Mesothelial cell of epicardium (in vitro differentiated cells): ENCODE results near the gene SSC5D. TPM values are rescaled to one million over a fixed set of nuclear protein-coding genes. Genes with fewer than 3 reads are reported as not detected.

Experiments used
- DNase-seq, 2 experiments: peaks; one replicate each; pipeline ENCODE4 v3.0.0; 2021; ENCODE audit warnings: low spot score in 2 of 2; ENCODE audit not compliant: unreplicated experiment in 2 of 2
- H3K27ac Mint-ChIP-seq: 2 replicates; pipeline ENCODE4 v1.8.0; 2021; ENCODE audit warnings: mixed read lengths
- H3K27me3 Mint-ChIP-seq: 2 replicates; pipeline ENCODE4 v1.8.0; 2021; ENCODE audit warnings: low read depth, mixed read lengths
- H3K36me3 Mint-ChIP-seq: 2 replicates; pipeline ENCODE4 v1.8.0; 2021; ENCODE audit warnings: mixed read lengths
- H3K4me1 Mint-ChIP-seq: 2 replicates; pipeline ENCODE4 v1.8.0; 2021; ENCODE audit warnings: mixed read lengths
- H3K4me3 Mint-ChIP-seq: 2 replicates; pipeline ENCODE4 v1.8.0; 2021; ENCODE audit warnings: mild to moderate bottlenecking, moderate library complexity, mixed read lengths
- H3K9me3 Mint-ChIP-seq: 2 replicates; pipeline ENCODE4 v1.8.0; 2021; ENCODE audit warnings: mixed read lengths
- total RNA-seq: library from RNA; stranded (reverse); gene quantifications from 3 replicates; pipeline ENCODE4 v1.2.1, GENCODE V29; 2021
- TF ChIP-seq, protein P1 (sequence below): fragments of 200-600 bp; sonication (generic); IDR thresholded peaks from one replicate; pipeline ENCODE4 v1.5.0; 2021; ENCODE audit warnings: antibody characterized with exemption; ENCODE audit not compliant: unreplicated experiment

SSC5D gene
- total RNA-seq, 1 donor from 2014 or later = 7.0 TPM

DNA sequence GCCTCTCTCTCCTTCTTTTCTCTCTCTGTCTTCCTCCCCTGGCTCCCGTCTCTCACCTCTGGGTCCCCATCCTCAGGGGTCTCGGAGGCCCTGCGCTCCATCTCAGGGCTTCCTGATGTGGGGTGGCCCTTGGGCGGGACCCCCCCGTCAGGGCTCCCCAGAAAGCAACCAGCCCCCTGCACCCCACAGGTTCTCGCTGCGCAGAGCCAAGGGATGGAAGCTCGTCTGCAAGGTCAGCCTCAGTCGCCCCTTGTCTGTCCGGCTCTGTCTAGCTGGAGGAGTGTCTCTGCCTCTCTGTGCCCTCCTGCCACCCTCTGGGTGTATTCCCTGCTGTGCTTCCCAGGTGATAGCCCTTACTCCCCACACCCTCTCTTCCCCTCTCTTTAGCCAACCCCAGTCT lies 57.2 kb downstream of the SSC5D start, which contains the start of gene SBK3:
TSS of gene SBK3 (minus strand) at position 101 of the 400 bp plus-strand sequence. CDS start at position 101, 0 bp downstream.
- Mint-ChIP-seq H3K36me3 (no peaks in the 10 kb centered on the region), H3K4me3 (no peak within 1 kb of the TSS), H3K27me3 (peaks cover 20% of the 10 kb centered on the region), H3K4me1 (peaks cover 18% of the 10 kb centered on the region), H3K27ac (no peak within 1 kb of the TSS), H3K9me3 (peaks cover 10% of the 10 kb centered on the region)
- DNase-seq = no peak
- TF ChIP-seq, protein P1, sequence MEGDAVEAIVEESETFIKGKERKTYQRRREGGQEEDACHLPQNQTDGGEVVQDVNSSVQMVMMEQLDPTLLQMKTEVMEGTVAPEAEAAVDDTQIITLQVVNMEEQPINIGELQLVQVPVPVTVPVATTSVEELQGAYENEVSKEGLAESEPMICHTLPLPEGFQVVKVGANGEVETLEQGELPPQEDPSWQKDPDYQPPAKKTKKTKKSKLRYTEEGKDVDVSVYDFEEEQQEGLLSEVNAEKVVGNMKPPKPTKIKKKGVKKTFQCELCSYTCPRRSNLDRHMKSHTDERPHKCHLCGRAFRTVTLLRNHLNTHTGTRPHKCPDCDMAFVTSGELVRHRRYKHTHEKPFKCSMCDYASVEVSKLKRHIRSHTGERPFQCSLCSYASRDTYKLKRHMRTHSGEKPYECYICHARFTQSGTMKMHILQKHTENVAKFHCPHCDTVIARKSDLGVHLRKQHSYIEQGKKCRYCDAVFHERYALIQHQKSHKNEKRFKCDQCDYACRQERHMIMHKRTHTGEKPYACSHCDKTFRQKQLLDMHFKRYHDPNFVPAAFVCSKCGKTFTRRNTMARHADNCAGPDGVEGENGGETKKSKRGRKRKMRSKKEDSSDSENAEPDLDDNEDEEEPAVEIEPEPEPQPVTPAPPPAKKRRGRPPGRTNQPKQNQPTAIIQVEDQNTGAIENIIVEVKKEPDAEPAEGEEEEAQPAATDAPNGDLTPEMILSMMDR = no peak

DNA sequence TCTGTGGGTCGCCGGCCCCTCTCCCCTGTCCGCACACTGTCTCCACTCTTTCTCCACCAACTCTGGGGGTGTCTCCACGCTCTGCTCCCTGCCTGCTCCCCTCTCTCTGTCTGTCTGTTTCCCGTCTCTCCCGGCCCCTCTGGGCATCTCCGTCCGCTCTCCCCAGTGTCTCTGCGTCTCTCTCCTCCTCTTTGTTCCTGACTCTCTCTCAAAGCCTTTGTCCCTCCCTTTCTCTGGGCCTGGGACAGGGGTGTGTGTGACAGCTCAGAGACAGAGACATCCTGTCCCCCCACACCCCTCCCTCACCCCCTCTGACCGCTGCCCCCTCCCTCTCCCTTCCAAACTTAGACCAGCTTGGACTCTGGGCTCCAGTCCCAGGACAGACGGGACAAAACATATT lies 57.8 kb downstream of the SSC5D start:
- no peak overlapping the region for H3K4me3 Mint-ChIP-seq
- peaks cover 18% of the 10 kb centered on the region for H3K4me1 Mint-ChIP-seq

DNA sequence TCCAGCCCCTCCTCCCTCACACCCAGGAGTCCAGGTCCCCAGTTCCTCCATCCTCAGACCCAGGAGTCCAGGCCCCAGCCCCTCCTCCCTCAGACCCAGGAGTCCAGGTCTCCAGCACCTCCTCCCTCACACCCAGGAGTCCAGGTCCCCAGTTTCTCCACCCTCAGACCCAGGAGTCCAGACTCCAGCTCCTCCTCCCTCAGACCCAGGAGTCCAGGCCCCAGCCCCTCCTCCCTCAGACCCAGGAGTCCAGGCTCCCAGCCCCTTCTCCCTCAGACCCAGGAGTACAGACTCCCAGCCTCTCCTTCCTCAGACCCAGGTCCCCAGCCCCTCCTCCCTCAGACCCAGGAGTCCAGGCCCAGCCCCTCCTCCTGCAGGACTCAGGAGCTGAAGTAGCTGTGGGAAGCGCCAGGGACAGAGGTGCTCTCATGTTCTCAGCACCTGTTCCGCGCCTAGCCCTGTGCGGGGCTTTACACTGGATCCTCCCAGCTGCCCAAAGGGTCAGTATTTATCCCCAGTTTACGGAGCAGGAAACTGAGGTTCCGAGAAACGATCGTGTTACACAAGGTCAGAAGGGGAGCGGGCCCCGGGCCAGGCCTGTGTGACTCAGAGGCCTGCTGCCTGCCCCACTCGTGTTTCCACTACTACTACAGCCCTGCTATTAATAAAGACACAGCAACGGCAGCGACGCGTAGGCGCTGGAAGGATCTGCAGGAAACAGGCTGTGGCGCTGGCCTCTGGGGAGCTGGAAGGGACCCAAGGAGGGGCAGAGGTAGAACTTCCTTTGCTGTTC lies 58.8 kb downstream of the SSC5D start:
- no peak overlapping the region for H3K27ac Mint-ChIP-seq

More for the DNA sequence above, 57.8 kb downstream of the SSC5D start:
- DNase-seq = no peak
- H3K9me3 Mint-ChIP-seq = peaks cover 10% of the 10 kb centered on the region
- TF ChIP-seq, protein P1 = no peak
- no peaks in the 10 kb centered on the region for H3K36me3 Mint-ChIP-seq
- H3K27ac Mint-ChIP-seq = no peak overlapping the region
- peaks cover 20% of the 10 kb centered on the region for H3K27me3 Mint-ChIP-seq

DNA sequence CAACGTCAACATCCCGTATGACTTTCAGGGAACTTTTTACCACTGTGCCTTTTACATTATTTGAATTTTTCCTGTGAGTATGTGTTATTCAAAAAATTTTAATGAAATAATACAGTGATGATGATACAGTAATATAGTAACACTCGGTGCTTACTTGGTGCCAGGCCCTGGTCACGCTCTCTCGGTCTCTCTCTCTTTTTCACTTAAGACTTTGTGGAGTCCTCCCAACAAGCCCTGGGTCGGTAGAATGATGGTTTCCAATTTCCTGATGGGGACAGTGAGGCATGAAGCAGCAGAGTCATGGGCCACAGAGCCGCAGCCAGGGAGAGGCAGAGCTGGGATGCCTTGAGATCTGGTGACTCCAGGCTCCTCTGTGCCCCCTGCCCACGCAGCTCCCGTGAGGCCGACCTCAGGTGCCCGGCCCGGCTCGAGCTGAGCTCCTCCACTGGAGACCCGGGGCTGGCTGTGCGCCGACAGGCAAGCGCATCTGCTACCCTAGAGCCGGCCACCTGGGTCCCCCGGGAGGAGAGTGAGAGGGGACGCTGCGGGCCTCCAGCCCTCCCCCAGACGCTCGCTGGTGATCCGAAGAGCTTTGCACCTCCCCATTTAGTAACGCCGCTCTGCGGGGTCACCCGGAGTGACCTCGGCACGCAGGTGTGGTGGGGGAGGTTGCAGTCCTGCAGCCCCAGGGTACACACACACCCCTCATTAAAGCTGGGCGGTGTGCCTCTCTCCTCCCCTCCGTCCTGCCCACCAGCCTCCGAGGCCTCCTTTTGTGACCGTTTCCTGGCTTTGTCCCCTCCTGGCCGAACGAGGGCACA lies 61.5 kb downstream of the SSC5D start:
- no peaks in the 10 kb centered on the region for H3K9me3 Mint-ChIP-seq
- peaks cover 38% of the 10 kb centered on the region for H3K4me1 Mint-ChIP-seq
- peaks cover 14% of the 10 kb centered on the region for H3K27me3 Mint-ChIP-seq
- H3K36me3 Mint-ChIP-seq = no peaks in the 10 kb centered on the region
- H3K4me3 Mint-ChIP-seq = peak overlapping the region; percentile 54
- TF ChIP-seq, protein P1 = no peak
- DNase-seq = no peak
- peak overlapping the region; percentile 78 for H3K27ac Mint-ChIP-seq

More for the DNA sequence above, 58.8 kb downstream of the SSC5D start:
- peaks cover 16% of the 10 kb centered on the region for H3K27me3 Mint-ChIP-seq
- peaks cover 18% of the 10 kb centered on the region for H3K4me1 Mint-ChIP-seq
- H3K9me3 Mint-ChIP-seq = peaks cover 6% of the 10 kb centered on the region
- TF ChIP-seq, protein P1 = no peak
- no peak overlapping the region for H3K4me3 Mint-ChIP-seq
- H3K36me3 Mint-ChIP-seq = no peaks in the 10 kb centered on the region
- DNase-seq = no peak

DNA sequence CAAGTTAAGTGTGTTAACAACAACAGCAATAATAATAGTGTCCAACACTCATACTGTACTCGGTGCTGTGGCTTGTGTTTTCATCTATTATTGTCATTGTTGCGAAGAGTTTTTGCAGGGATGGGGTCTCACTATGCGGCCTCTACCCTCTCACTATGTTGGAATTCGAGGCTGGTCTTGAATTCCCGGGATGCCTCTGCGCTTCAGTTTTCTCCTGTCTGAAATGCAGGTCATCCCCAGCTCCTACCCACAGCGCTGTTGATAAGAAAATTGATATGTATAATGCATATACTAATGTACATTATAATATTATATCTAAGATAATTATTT lies 62.0 kb downstream of the SSC5D start:
- H3K36me3 Mint-ChIP-seq = no peaks in the 10 kb centered on the region
- H3K4me1 Mint-ChIP-seq = peaks cover 38% of the 10 kb centered on the region
- peak overlapping the region; percentile 54 for H3K4me3 Mint-ChIP-seq
- DNase-seq = no peak
- H3K9me3 Mint-ChIP-seq = no peaks in the 10 kb centered on the region
- H3K27me3 Mint-ChIP-seq = peaks cover 12% of the 10 kb centered on the region
- TF ChIP-seq, protein P1 = no peak
- peak overlapping the region; percentile 78 for H3K27ac Mint-ChIP-seq
